SK-N-SH (cell line): ENCODE results near the gene PSMB5.
A peak's percentile ranks its signal among the peaks of the same experiment; 100 is the strongest.

Experiments used
- TF ChIP-seq, protein P1 (sequence below): IDR thresholded peaks from 2 replicates; pipeline ENCODE4 v1.6.1; 2012; ENCODE audit warnings: mild to moderate bottlenecking, low read depth, low read length, moderate library complexity
- TF ChIP-seq, protein P2 (sequence below): fragments of 200-600 bp; sonication (generic); IDR thresholded peaks from 2 replicates; pipeline ENCODE4 v1.6.1; 2017; ENCODE audit warnings: antibody characterized with exemption, mild to moderate bottlenecking, moderate library complexity

DNA sequence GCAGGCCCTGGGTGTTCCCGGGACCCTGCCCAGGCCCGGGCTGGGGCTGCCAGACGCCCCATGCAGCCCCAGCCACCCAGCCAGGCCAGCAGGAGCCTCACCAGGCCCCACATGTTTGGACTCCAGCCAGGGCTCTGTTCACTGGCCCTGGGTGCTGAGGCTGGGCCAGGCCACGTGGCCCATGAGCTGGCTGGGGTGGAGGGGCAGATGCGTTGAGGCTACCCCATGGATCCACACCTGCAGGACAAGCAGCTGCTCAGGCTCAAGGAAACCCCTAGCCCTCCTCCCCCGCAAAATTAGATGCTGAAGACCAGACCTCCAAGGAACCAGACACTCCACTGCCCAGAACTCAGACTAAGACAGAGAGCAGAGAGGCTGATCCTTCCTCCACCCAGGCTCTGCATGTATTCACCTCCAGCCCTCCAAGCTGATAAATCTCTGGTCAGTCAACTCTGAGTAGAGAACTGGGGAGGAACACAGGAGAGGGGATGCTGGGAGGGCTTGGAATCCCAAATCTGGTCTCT is 21.0 kb upstream of the PSMB5 start:
- TF ChIP-seq, protein P1, sequence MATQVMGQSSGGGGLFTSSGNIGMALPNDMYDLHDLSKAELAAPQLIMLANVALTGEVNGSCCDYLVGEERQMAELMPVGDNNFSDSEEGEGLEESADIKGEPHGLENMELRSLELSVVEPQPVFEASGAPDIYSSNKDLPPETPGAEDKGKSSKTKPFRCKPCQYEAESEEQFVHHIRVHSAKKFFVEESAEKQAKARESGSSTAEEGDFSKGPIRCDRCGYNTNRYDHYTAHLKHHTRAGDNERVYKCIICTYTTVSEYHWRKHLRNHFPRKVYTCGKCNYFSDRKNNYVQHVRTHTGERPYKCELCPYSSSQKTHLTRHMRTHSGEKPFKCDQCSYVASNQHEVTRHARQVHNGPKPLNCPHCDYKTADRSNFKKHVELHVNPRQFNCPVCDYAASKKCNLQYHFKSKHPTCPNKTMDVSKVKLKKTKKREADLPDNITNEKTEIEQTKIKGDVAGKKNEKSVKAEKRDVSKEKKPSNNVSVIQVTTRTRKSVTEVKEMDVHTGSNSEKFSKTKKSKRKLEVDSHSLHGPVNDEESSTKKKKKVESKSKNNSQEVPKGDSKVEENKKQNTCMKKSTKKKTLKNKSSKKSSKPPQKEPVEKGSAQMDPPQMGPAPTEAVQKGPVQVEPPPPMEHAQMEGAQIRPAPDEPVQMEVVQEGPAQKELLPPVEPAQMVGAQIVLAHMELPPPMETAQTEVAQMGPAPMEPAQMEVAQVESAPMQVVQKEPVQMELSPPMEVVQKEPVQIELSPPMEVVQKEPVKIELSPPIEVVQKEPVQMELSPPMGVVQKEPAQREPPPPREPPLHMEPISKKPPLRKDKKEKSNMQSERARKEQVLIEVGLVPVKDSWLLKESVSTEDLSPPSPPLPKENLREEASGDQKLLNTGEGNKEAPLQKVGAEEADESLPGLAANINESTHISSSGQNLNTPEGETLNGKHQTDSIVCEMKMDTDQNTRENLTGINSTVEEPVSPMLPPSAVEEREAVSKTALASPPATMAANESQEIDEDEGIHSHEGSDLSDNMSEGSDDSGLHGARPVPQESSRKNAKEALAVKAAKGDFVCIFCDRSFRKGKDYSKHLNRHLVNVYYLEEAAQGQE = peak; percentile 83
- TF ChIP-seq, protein P2, sequence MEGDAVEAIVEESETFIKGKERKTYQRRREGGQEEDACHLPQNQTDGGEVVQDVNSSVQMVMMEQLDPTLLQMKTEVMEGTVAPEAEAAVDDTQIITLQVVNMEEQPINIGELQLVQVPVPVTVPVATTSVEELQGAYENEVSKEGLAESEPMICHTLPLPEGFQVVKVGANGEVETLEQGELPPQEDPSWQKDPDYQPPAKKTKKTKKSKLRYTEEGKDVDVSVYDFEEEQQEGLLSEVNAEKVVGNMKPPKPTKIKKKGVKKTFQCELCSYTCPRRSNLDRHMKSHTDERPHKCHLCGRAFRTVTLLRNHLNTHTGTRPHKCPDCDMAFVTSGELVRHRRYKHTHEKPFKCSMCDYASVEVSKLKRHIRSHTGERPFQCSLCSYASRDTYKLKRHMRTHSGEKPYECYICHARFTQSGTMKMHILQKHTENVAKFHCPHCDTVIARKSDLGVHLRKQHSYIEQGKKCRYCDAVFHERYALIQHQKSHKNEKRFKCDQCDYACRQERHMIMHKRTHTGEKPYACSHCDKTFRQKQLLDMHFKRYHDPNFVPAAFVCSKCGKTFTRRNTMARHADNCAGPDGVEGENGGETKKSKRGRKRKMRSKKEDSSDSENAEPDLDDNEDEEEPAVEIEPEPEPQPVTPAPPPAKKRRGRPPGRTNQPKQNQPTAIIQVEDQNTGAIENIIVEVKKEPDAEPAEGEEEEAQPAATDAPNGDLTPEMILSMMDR = no peak
